Cardiac muscle cell (in vitro differentiated cells and primary cell): Measurements from ENCODE around the gene OSM. TPM values are rescaled to one million over a fixed set of nuclear protein-coding genes. Genes with fewer than 3 reads are reported as not detected.

ENCODE experiments used
- DNase-seq, 2 donors: peaks; one replicate each; pipeline versions ENCODE4 v3.0.0 to v3.0.0-alpha.2; 2010 to 2017; ENCODE audit warnings: low read depth in 1 of 2, low spot score in 1 of 2
- H3K27ac ChIP-seq: fragments of 200-600 bp; sonication (generic); 2 replicates; pipeline ENCODE4 v1.5.1; 2016
- H3K27me3 ChIP-seq: fragments of 200-600 bp; sonication (generic); 2 replicates; pipeline ENCODE4 v1.6.0; 2016; ENCODE audit warnings: control low read depth
- H3K36me3 ChIP-seq: fragments of 200-600 bp; sonication (generic); 2 replicates; pipeline ENCODE4 v1.5.1; 2016; ENCODE audit warnings: control low read depth
- H3K4me1 ChIP-seq: fragments of 200-600 bp; sonication (generic); 2 replicates; pipeline ENCODE4 v1.8.1; 2017; ENCODE audit warnings: low read depth, mild to moderate bottlenecking, mixed run types
- H3K4me3 ChIP-seq: fragments of 200-600 bp; sonication (generic); 2 replicates; pipeline ENCODE4 v1.5.1; 2016; ENCODE audit warnings: mild to moderate bottlenecking
- H3K9me3 ChIP-seq: fragments of 200-600 bp; sonication (generic); 2 replicates; pipeline ENCODE4 v1.5.1; 2017; ENCODE audit warnings: low read depth, mild to moderate bottlenecking, control low read depth
- CTCF ChIP-seq: IDR thresholded peaks from 2 replicates; pipeline ENCODE4 v1.5.1; 2012; ENCODE audit warnings: low read depth, mild to moderate bottlenecking, low read length
- polyA plus RNA-seq: library from polyadenylated mRNA; unstranded; fragments of >200 nt; fragmentation: Nextera tagmentation; extraction: Ambion mirVana; gene quantifications from 2 replicates; pipeline ENCODE4 v1.2.1, GENCODE V29; 2016
- total RNA-seq: library from RNA; depleted of rRNA; stranded (reverse); fragments of >200 nt; gene quantifications from 2 replicates; pipeline ENCODE4 v1.2.3, GENCODE V29; 2016

The OSM gene
- total and polyA plus RNA-seq, 2 experiments from 2014 or later, result not detected

- H3K9me3 ChIP-seq, result no peaks in the 10 kb centered on the region
- H3K27me3 ChIP-seq, result no peaks in the 10 kb centered on the region
- DNase-seq, result no peak
- H3K4me1 ChIP-seq, result no peaks in the 10 kb centered on the region
- no peak overlapping the region for H3K4me3 ChIP-seq
- H3K36me3 ChIP-seq, result no peaks in the 10 kb centered on the region
- H3K27ac ChIP-seq, result no peak overlapping the region
- TF ChIP-seq CTCF, result no peak
Measured at GRCh38 chr22:30214703-30215407, 51.8 kb downstream of the OSM start.

GRCh38 chr22:30212996-30213441 lies 53.6 kb downstream of the OSM start:
- Histone ChIP-seq H3K4me3 (no peak overlapping the region), H3K27ac (no peak overlapping the region), H3K4me1 (peaks cover 6% of the 10 kb centered on the region), H3K9me3 (no peaks in the 10 kb centered on the region), H3K36me3 (no peaks in the 10 kb centered on the region), H3K27me3 (no peaks in the 10 kb centered on the region)
- DNase-seq, result peak in 1 of 2 donors; percentile 93
- no peak for TF ChIP-seq CTCF

Other genes starting within 250 kb of the OSM start
- gene HORMAD2, start 186.4 kb downstream of the OSM start, total RNA-seq, result not detected in 2 replicates
- not detected in 2 replicates for gene HORMAD2, start 186.4 kb downstream of the OSM start, polyA plus RNA-seq
- gene LIF, start 20.1 kb downstream of the OSM start, total RNA-seq, result 0.39 and 1.0 TPM in 2 replicates
- 0.64 and 1.7 TPM in 2 replicates for gene LIF, start 20.1 kb downstream of the OSM start, polyA plus RNA-seq
- gene CASTOR1, start 22.7 kb upstream of the OSM start, total RNA-seq, result 19.0 and 19.6 TPM in 2 replicates
- 22.2 and 29.0 TPM in 2 replicates for gene CASTOR1, start 22.7 kb upstream of the OSM start, polyA plus RNA-seq
- 18.8 and 21.8 TPM in 2 replicates for gene TBC1D10A, start 60.1 kb upstream of the OSM start, total RNA-seq
- gene TBC1D10A, start 60.1 kb upstream of the OSM start, polyA plus RNA-seq, result 11.8 and 14.9 TPM in 2 replicates
- gene SF3A1, start 90.0 kb upstream of the OSM start, total RNA-seq, result 90.5 and 160 TPM in 2 replicates
- gene SF3A1, start 90.0 kb upstream of the OSM start, polyA plus RNA-seq, result 92.6 and 124 TPM in 2 replicates
- gene CCDC157, start 90.2 kb upstream of the OSM start, total RNA-seq, result 8.7 and 12.9 TPM in 2 replicates
- gene CCDC157, start 90.2 kb upstream of the OSM start, polyA plus RNA-seq, result 5.0 and 7.1 TPM in 2 replicates
- 30.4 and 39.8 TPM in 2 replicates for gene RNF215, start 120.6 kb upstream of the OSM start, total RNA-seq
- 9.5 and 13.1 TPM in 2 replicates for gene RNF215, start 120.6 kb upstream of the OSM start, polyA plus RNA-seq
- gene SEC14L2, start 130.2 kb upstream of the OSM start, total RNA-seq, result 2.2 and 2.9 TPM in 2 replicates
- 11.2 and 13.9 TPM in 2 replicates for gene SEC14L2, start 130.2 kb upstream of the OSM start, polyA plus RNA-seq
- 39.3 and 73.4 TPM in 2 replicates for gene MTFP1, start 158.9 kb upstream of the OSM start, total RNA-seq
- 64.8 and 100.0 TPM in 2 replicates for gene MTFP1, start 158.9 kb upstream of the OSM start, polyA plus RNA-seq
- gene SEC14L3, start 205.2 kb upstream of the OSM start, total RNA-seq, result not detected in 2 replicates
- gene SEC14L3, start 205.2 kb upstream of the OSM start, polyA plus RNA-seq, result not detected in 2 replicates
- 0.33 TPM in 1 of 2 replicates, not detected in the other for gene SEC14L4, start 238.8 kb upstream of the OSM start, total RNA-seq
- gene SEC14L4, start 238.8 kb upstream of the OSM start, polyA plus RNA-seq, result 0.09 TPM in 1 of 2 replicates, not detected in the other